ENCODE results near the gene GNAQ.
"Not testable (repeated sequence)": the region's sequence is repeated elsewhere in the genome, so short reads cannot be mapped to it uniquely, and the experiment has no call there.

Gene GNAQ

DNA sequence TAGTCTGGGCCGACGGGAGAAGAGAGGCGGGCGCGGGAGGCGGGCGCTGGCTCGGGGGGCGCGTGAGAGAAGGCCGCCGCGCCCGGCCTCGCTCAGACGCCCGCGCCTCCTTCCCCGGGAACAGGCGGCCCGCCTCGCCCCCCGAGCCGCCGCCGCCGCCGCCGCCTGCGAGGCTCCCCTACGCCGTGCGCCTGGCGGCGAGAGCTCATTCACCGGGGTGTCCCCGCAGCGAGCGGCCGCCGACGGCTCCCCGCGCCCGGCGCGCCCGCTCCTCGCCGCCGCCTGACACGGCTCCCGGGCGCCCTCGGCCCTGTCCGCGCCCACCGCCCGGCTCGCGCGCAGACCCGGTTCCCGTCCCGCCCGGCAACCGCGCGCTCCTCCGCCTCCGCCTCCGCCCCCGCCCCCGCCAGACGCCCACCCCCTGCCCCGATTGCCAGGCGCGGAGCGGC, at the start of gene GNAQ:
Gene GNAQ (minus strand): TSS at position 368 of the 449 bp plus-strand sequence. CDS start 576 bp downstream, outside the sequence.
- no peak for DNase-seq

DNA sequence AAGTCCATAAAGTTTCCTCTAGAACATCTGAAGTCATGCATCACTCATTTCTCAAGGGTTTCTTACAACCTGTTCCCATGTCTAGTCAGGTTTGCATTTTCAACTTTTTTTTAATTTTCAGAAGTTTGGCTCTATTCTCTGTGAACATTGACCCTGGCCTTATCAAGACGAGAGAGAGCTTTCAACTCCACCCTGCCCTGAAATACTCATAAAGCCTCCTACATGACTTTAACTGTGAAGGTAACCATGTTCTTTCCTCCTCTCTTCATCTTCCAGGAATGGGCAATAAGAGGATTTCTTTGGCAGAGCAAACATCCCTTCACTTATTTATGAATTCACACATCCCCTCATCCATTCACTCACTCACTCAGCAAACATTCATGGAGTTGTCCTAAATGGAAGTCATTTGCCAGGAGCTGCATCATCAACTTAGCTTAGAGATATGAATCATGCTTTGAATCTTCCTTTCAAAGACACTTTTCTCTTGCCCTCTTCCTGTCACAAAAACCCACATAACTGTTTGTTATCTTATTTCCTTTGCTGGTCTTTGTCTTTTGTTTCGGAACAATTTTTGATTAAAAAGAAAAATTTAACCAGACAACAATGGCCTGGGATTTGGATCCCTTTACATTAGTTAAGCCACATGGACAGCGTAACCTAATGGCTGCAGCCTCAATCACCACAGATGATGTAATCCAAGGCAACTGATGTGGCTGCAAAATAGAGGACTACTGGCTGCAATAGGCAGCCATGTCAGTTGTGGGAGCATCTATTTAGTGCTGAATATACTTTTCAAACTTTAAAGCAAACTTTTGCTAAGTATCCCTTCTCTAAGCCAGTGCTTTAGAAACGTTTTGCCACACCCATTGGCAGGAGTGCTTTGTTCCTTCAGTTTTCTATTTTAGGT, 43.0 kb upstream of the GNAQ start:
- no peak for DNase-seq

DNA sequence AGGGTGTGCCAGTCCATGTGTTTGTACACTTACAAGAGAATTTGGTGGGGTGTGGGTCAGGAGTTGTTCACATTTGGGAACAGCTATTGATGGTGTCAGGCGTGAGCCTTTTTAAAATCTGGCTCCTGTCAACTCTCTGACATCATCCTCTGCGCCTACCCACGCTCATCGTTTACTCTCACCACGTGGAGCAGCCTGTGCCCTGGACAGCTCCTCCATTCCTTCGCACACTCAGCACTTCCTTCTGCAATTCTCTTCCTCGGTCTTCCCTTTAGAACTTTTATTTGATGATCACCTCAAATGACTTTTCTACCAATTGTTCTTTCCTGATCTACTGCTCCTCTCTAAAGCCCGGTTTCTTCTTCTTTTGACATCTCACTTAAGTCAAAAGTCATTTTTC, 42.1 kb upstream of the GNAQ start:
- DNase-seq: no peak

DNA sequence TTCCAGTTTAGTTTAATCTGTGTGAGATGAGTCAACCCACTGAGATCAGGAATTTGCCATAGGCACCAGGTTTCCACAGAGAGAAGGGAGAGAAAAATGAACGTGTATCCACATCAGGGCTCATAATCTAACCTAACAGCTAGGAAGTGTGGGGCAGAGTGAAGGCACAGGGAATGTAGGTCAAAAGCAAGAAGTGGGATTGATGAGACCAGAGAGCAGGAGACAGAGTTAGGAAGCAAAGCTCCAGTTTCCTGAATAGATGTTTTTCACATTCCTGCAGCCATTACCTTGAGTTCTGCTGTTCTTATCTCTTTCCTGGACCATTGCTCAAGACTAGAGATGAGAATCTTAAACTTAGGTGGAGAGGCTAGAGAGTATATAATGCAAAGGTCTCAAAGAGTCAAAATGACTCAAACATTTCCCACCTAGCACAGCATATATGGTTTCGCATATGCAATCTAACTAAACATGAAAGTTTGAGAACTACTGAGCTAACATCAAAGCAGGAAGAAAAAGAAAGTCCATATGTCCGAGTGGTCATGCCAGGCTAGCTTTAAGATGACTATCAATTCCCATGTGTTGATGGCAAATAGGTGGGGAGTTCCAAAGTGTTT, 41.1 kb upstream of the GNAQ start:
- no peak for DNase-seq

DNA sequence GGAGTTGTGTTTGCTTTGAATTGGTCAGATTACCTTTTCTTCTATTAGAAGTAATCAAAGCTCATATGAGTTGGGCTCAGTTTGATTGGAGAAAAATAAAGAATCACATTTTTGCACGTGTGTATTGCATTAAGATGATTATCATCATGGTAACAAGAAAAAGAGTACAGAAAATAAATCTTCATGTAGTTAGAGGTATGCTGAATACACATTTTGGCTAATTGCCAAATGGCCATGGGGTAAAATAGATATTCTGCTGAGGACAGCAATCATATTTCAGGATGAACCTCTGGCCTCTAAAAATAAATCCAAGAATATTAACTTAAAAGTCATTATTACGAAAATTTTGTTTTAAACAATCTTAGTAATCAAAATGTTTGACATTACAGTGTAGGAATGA, 38.9 kb upstream of the GNAQ start:
- no peak for DNase-seq

DNA sequence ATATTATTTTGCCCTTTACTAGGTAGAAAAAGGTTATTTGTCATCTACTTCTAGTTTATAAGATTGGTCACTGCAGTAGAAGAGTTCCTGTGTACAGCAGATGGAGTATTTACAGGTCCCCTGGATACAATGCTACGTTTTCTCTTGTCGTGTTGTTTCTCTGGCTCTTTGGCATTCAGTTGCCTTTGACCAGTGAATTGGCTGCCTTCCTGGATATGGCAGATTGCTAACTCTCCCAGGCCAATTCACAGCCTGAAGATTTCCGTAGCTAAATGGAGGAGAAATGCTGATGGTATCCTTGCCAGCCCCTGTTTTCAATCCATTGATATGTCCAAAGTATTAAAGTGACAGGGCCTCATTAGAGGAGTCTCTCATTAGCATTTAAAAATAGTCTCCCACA, 32.5 kb upstream of the GNAQ start:
- no peak for DNase-seq

DNA sequence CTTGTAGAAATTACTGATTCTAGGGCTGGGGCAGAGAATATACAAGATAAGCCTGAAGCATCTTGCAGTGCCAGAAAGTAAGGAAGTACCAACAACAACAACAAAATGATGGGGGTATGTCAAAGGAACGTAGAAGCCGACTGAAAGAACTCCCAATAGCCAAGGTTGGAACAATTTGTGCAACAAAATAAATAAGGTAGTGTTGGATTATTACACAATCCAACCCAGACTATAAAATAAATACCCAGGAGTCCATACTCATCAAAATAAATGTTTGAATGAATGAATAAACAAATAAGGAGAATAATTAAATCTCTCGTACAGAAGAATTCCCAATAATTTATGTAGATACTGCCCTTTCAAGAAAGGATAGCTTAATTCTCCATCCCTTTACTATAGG, 31.1 kb upstream of the GNAQ start:
- no peak for DNase-seq

DNA sequence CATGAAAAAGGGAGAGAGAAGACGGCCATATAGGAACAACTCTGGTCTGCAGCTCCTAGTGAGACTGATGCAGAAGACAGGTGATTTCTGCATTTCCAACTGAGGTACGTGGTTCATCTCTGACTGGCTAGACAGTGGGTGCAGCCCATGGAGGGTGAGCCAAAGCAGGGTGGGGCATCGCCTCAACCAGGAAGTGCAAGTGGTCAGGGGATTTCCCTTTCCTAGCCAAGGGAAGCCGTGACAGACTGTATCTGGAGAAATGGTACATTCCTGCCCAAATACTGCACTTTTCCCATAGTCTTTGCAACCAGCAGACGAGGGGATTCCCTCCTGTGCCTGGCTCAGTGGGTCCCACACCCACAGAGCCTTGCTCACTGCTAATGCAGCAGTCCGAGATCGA, 22.6 kb upstream of the GNAQ start:
- DNase-seq: not testable (repeated sequence)

DNA sequence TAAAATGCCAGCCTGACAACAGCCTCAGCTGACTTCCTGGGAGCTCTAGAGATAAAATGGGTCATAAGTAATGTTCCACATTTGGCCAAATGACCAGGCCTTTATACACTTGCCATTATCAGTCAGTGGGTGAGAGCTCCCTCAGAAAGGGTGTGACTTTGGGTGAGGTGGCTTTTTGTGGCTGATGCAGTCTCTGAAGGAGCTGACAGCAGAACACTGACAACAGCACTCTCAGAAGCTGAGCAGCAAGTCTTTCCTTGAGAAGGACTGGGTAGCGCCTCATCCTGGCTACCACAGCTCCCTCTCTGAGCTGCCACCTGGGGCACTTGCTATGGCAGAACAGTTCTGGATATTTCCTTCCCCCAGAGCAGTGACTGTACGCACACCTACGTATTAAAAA, 22.0 kb upstream of the GNAQ start:
- DNase-seq: no peak

DNA sequence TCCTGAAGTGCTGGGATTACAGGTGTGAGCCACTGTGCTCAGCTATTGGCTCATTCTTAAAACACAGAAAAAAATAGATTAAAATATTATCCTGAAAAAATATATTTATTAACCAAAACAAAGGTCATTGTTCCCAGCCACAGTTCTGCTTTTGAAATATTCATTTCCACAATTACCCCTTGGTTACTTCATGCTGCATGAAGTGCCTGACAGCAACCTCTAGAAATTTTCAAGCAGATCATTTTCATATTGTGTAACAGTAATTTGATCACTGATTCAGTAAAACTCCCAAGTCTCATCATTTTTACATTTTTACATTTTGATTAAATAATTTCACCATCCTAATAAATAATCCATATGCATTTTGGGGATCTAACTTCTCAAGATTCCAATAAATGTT, 18.8 kb upstream of the GNAQ start:
- no peak for DNase-seq

DNA sequence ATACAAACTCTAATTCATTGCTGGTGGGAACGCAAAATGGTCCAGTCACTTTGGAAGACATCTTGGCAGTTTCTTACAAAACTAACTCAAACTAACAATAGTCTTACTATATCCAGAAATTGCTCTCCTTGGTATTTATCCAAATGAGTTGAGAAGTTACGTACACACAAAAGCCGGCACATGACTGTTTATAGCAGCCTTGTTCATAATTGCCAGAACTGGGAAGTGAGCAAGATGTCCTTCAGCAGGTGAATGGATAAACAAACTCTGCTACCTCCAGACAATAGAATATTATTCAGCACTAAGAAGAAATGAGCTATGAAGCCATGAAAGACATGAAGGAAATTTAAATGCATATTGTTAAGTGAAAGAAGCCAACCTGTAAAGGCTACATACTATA, 17.9 kb upstream of the GNAQ start:
- no peak for DNase-seq

DNA sequence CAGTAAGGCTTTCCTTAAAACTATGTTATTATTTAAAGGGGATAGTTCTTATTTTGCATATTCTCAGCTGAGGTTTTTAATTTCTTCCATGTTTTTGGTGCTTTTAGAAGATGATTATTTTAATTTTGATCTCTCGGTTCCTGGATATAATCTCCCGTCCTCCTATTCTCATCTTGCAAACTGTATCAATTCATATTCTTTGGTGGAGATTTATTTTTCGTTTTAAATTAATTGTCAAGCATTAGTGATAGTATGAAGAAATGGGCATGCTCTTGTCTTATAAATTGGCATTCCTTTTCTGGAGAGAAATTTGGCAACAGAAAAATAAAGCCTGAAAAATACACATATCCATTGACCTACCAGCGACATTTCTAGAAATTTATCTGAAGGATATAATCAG, 15.5 kb upstream of the GNAQ start:
- no peak for DNase-seq

DNA sequence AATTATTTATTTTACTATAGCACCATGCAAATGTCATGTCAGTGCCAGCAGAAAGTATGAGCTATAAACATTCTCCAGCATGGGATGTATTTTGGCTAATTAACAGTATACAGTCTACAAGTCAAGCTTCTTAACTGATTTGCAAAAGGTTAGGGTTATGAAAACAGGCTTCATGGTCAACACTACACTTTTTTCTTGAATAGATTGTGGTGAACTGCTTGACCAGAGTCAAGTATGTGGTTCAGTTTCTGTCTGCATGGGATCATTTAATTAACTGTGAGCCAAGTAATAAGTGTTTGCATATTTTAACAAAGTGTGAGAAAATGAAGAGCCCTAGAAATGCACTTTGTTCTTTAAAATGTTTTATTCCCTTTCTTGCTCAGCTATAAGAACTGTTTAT, 14.5 kb upstream of the GNAQ start:
- no peak for DNase-seq

DNA sequence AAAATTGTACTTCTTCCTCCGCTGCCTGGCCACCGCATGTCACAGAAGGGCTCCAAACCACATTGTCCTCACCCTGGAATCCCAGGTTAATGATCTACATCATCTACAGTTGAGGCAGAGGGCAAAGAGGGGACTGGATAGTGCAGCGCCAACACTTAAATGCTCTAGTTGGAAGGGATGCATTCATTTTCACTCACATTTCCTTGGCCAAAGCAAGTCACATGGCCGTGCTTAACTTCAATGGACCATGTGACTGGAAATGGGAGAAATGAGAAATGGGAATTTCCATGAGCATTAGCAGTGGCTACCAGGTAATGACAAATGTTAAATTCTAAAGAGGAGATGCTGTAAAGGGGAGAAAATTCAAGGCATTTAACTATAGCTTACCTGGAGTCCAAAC, 13.3 kb upstream of the GNAQ start:
- DNase-seq: no peak

DNA sequence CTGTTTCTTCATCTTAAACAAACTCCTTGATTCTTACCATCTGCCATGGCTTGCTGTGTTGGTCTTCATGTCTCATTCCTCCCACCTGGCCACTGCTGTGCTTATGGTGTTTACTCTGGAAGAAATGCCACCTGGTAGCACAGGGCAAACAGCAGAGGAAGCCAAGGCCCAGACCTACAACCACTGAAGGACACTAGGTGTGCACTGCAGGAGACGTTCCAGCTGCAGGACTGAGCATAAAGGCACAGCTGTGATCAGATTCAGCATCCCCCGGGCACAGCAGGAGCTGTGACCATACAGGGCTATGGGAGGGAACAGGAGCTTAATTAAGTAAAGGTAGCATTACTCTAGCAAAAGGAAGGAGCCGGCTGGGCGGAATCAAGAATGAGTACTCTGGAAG, 12.6 kb upstream of the GNAQ start:
- DNase-seq: no peak

DNA sequence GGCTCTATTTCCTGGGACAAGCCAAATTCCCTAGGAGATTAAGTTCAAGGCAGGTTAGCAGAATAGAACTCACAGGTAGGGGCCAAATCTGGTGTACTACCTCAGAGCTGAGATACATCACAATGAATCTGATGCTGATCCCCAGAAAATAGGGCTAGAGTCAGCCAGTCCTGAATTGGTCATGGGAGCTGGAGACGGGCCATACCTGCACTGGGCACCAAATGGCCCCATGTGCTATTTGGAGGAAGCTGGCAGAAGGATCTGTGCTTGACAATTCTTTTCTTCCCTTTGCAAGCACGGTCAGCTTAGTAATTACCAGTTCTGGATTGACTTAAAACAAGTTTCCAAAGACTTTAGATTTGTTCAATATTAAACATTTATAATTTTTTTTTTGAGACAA, 10.4 kb upstream of the GNAQ start:
- no peak for DNase-seq

DNA sequence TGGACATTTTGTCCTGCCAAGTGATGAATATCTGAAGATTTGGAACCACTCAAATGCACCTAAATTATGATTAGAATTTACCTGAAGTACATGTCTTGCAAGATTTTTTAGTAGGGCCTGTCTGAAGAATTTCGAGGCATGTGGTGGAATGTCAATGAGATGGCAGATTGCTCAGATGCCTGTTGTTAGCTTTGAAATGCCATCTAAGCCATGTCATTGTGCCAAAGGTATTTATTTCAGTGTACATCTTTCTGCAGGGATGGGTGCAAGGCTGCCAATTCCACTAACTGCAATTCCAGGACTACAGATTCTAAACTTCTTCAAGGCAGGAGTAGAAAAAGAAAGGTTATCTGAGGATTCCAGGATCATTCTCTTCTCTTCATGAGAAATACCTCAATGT, 9.1 kb upstream of the GNAQ start:
- DNase-seq: no peak

DNA sequence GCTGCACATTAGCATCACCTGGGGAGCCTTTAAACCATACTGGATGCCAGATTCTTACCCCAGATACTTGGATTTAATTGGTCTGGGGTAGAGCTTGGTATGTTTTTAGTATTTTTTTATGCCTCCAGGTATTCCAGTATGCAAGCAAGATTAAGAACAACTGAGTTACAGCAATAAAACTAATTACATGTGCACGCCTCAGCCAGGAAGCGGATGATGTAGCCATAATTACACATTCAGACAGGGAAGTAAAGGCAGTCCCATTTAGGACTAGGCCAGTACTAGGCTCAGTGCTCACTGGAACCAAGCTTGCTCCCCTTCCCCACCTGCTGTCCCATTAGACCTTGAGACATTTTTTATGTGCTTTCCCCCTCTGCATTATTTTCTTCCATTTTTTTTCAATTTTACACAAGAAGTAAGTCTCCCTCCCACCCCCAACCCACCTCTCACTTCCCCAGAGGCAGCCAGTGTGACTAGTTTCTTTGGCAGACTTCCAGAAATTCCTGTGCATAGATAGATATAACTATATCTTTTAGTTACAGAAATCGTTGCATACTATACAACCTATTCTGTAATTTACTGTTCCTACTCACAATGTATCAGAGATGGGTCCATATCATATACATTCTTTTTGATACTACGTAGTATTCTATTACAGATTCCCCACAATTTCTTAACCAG, 7.1 kb upstream of the GNAQ start:
- DNase-seq: no peak

DNA sequence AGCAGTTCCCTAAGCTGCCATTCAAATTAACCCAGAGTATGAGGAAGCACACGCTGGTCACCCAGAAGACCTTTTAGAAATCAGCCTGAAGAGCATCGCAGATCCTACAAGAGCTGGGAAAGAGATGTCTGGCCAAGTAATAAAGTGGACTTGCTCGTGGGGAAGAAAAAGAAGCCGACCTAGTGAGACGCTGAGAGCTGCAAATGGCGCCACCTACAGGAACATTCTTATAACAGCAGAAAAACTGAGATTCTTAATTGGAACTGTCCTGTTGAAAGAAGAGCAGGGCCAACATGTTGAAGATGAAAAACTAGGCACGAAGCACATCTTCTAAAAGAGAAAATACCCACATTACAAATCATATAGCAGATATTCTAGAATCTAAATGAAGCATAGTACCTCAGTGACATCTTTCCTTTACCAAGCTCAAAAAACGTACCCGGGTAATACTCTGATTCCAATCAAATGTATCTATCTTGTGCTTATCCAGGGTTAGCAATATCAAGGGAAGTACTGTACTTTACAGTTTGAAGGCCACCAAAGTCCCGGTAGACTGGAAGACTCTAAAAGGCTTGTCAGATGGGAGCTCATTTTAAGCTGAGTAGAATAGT, 3.9 kb upstream of the GNAQ start:
- no peak for DNase-seq

DNA sequence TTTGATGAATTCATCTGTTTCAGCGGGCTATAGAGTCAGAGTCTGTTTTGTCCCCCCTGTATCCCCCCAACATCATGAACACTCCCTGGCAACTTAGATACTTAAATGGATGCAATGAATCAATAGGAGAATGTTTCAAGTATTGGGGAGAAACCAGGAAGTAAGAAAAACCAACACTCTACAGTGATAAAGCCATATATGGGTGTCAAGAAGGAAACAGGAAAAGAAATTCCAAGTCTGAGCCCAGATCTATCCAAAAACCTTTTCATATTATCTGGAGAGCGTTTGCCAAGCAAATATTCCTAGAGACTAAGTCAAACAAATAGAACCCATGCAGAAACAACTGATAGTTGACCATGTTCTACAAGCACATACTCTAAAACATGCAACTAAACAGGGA, 2.3 kb upstream of the GNAQ start:
- DNase-seq: no peak

DNA sequence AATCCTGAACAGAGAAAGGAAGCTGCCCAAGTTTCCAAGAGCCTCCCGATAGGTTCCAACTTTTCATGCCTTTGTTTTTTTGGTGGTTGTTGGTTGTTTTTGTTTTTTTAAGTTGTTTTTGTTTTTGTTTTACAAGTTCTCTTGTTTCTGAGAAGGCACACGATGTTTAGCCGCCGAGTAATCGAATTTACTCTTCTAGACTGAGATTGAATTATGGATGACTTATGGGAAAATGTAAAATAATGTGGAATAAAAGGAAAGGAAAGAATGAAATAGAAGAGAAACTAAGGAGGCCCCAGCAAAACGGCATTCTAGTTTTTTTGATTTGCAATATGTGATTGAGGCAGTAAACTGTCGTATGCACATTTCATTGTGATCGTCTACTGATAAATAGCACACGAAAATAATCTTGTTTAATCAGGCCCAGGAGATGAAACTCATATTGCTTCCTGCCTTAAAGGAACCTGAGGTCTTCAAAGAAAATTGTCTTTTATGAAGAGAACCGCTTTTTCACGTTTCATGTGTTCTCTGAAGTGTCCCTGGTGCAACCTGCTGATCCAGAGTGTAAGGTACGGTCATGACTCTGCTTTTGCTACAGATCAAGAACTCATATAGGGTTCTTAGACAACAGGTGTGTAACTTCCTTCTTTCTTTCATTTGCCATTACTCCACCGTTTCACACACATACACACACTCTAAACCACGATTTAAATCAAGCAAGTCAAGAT, 1.3 kb upstream of the GNAQ start:
- no peak for DNase-seq

DNA sequence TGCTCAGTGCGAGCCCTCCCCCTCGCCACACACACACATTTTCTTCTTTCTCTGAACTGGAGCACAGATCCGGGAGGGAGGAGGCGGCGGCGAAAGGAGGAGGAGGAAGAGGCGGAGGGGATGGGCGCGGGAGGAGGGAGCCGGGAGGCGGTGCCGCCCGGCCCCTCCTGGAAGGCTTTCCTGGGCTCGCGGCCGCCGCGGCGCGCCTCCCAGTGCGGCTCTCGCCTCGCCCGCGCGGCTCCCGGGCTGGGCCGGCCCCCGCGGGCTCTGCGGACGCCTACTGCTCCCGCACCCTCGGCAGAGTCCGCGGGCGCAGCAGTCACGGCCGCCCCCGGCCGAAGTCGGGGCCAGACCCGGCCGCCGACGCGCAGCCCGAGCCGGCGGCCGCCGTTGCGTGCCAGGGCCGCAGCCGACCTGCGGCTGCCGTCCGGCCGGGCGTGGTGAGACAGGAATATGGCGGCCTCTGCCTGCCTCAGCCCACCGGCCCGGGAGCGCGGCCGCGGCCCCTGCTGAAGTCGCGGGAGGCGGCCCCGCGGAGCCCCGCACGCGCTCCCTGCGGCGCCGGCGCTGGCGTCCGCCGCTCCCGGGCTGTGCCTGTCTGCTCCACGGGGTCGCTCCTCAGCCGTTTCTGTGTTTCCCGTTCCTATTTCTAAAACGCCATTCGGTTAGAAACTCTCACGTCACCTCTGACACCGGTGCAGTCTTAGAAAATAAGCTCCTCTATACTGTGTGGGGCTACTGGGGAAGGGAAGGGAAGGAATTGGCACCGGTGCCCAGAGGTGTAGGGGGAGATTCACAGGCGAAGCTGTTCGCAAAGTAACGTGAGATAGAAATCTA, 500 bp upstream of the GNAQ start:
- no peak for DNase-seq
